SJCRH30 (cell line): ENCODE results near the gene HLA-DQB1. TPM values are rescaled to one million over a fixed set of nuclear protein-coding genes. Genes with fewer than 3 reads are reported as not detected.
"Not testable (repeated sequence)": the region's sequence is repeated elsewhere in the genome, so short reads cannot be mapped to it uniquely, and the experiment has no call there.

ENCODE experiments used
- DNase-seq, 2 experiments: peaks; one replicate each; pipeline ENCODE4 v3.0.0-alpha.2; 2015 to 2020
- H3K27ac ChIP-seq: fragments of 250-450 bp; sonication (Bioruptor Pico); 2 replicates; pipeline ENCODE4 v1.5.1; 2020; ENCODE audit warnings: mild to moderate bottlenecking, moderate library complexity
- H3K27me3 ChIP-seq: fragments of 250-450 bp; sonication (Bioruptor Pico); 2 replicates; pipeline ENCODE4 v1.5.1; 2020; ENCODE audit warnings: mild to moderate bottlenecking, moderate library complexity
- H3K36me3 ChIP-seq: fragments of 250-450 bp; sonication (Bioruptor Pico); 2 replicates; pipeline ENCODE4 v1.5.1; 2020; ENCODE audit warnings: mild to moderate bottlenecking, moderate library complexity
- H3K4me1 ChIP-seq: fragments of 250-450 bp; sonication (Bioruptor Pico); 2 replicates; pipeline ENCODE4 v1.5.1; 2020; ENCODE audit warnings: mild to moderate bottlenecking, moderate library complexity
- H3K4me3 ChIP-seq: fragments of 250-450 bp; sonication (Bioruptor Pico); 2 replicates; pipeline ENCODE4 v1.5.1; 2020; ENCODE audit warnings: mild to moderate bottlenecking, moderate library complexity
- H3K9me3 ChIP-seq: fragments of 250-450 bp; sonication (Bioruptor Pico); replicated peaks from 2 replicates; pipeline ENCODE4 v1.5.1; 2020; ENCODE audit warnings: mild to moderate bottlenecking, moderate library complexity
- total RNA-seq: library from RNA; depleted of rRNA; stranded (reverse); fragments of >200 nt; shearing (Covaris generic); gene quantifications from 2 replicates; pipeline ENCODE4 v1.2.3, GENCODE V29; 2014

Gene HLA-DQB1
- total RNA-seq, 1 experiment from 2014 or later, result not detected

DNA sequence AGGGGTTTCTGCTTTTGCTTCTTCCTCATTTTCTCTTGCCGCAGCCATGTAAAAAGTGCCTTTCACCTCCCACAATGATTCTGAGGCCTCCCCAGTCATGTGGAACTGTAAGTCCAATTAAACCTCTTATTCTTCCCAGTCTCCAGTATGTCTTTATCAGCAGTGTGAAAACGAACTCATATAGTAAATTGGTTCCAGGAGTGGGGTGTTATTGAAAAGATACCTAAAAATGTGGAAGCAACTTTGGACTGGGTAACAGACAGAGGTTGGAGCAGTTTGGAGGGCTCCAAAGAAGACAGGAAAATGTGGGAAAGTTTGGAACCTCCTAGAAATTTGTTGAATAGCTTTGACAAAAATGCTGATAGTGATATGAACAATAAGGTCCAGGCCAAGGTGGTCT is 5.5 kb upstream of the HLA-DQB1 start:
- not testable (repeated sequence) for H3K27ac ChIP-seq, H3K36me3 ChIP-seq, H3K4me1 ChIP-seq, H3K9me3 ChIP-seq, H3K27me3 ChIP-seq, DNase-seq, H3K4me3 ChIP-seq

DNA sequence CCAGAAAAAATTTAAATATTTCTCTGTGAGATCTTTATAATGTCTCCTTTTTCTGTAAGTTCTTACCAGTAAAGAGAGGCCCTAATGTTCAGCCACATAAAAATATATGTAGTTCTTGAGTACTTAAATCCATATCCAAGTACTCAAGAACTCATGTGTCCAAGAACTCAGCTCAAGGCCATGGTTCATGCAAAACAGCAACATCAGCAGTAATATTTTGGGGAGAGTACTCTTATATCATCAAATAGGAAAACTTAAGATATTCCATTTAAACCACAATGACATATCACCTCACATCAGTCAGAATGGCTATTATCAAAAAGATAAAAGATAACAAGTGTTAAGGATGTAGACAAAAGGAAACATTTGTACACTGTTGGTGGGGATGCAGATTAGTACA is 3.4 kb upstream of the HLA-DQB1 start:
- no peak for DNase-seq
- H3K36me3 ChIP-seq, result no peaks in the 10 kb centered on the region
- no peak overlapping the region for H3K27ac ChIP-seq
- no peaks in the 10 kb centered on the region for H3K9me3 ChIP-seq
- no peaks in the 10 kb centered on the region for H3K4me1 ChIP-seq
- H3K27me3 ChIP-seq, result no peaks in the 10 kb centered on the region
- no peak overlapping the region for H3K4me3 ChIP-seq

DNA sequence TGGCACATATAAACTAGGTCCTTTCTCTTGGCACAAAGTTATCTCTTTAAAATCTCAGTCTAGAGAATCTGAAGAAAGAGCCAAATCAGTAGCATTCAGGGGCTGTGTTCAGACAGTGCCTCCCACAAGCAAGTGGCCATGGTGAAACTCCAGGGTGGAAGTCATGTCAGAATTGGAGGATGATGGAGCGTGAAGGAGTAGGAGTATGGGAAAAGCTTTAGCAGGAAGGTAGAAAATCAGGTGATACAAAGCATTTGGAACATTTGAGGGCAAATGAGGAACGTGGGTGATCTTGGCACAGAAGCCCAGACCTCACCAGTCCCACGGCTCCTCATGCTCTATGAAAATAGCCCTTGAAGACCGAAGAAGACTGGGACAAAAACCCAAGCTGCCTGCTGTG is 2.8 kb upstream of the HLA-DQB1 start:
- Histone ChIP-seq H3K4me1 (no peaks in the 10 kb centered on the region), H3K36me3 (no peaks in the 10 kb centered on the region), H3K9me3 (no peaks in the 10 kb centered on the region), H3K4me3 (no peak overlapping the region), H3K27me3 (no peaks in the 10 kb centered on the region), H3K27ac (no peak overlapping the region)
- DNase-seq, result no peak

DNA sequence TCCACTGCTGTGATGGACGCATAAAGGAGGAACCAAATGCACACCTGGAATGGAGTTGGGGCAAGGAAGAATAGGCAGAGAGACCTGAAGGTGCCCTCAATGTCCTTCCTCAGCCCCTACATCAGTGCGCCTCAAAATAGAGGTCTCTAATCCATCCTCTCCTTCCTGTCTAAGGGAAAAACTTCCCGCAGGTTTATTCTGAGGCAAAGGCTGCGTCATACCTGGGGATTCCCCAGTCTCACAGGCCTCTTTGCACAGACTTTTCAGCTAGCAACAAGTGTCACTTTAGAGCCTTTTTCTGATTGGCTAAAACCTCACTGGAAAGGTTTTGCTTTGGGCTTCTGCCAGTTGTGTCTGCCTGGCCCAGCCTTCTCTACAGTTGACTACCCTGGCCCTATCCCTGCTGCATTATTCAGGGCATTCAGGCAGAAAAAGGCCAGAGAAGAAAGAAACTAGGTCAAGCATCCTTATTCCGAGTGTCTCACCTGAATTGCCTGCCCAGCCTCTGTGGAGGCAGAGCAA is 1.8 kb upstream of the HLA-DQB1 start:
- no peaks in the 10 kb centered on the region for H3K36me3 ChIP-seq
- H3K9me3 ChIP-seq, result no peaks in the 10 kb centered on the region
- H3K4me3 ChIP-seq, result no peak overlapping the region
- no peak overlapping the region for H3K27ac ChIP-seq
- no peaks in the 10 kb centered on the region for H3K4me1 ChIP-seq
- no peak for DNase-seq
- H3K27me3 ChIP-seq, result no peaks in the 10 kb centered on the region

DNA sequence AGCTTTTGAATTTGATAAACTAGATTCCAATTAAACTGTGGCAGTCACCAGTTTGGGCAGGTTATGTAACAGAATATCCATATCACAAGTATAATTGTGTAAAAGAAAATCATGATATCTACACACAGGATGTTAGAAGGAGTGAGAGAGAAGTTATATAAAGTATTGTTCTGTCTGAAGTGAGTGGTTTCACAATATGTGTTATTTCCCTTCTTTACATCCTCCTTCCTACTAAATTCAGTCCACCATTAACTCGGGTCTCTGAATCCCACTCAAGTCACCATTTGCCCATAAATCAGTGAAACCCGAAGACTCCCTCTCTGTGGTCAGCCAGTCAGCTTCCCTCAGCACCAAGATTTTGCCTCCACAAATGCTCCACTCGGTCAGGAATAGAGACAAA is 796 bp downstream of the HLA-DQB1 start:
- DNase-seq, result no peak
- Histone ChIP-seq H3K27ac (no peak overlapping the region), H3K27me3 (no peaks in the 10 kb centered on the region), H3K9me3 (no peaks in the 10 kb centered on the region), H3K4me1 (no peaks in the 10 kb centered on the region), H3K4me3 (no peak overlapping the region), H3K36me3 (no peaks in the 10 kb centered on the region)

DNA sequence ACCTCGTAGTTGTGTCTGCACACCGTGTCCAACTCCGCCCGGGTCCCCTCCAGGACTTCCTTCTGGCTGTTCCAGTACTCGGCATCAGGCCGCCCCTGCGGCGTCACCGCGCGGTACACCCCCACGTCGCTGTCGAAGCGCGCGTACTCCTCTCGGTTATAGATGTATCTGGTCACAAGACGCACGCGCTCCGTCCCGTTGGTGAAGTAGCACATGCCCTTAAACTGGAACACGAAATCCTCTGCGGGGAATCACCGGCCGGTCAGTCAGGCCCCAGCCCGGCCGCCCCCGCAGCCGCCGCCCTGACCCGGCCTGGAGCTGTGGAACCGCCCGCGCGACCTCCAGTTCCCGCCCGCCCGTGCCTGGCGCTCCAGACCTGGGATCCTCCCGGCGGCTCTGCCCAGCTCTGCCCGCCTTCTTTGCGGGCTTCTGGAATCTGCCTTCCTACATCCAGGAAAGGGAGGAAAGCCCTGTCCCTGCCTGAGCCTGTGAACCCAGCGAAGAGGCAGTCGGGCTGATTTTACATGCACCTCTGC is 1.6 kb downstream of the HLA-DQB1 start:
- Histone ChIP-seq H3K4me3 (no peak overlapping the region), H3K9me3 (no peaks in the 10 kb centered on the region), H3K36me3 (no peaks in the 10 kb centered on the region), H3K4me1 (no peaks in the 10 kb centered on the region), H3K27ac (no peak overlapping the region), H3K27me3 (no peaks in the 10 kb centered on the region)
- DNase-seq, result no peak

DNA sequence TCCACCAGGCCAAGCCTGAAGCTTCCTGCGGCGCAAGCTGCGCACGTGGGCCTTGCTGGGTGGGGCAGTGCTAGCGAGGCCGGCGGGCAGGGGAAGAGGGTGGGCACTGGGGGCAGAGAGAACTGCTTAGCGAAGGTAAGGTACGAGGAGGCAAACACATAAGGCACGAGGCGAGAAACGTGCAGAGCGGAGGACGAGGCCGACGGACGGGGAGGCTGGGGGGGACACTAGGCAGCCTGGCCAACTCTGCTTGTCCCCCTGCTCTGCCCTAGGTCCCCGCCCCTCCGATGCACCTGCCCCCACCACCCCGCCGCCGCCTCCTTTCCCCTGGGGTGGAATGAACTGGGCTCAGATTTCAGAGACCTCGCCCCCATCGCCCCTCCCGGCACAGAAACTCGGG is 2.1 kb downstream of the HLA-DQB1 start:
- no peaks in the 10 kb centered on the region for H3K36me3 ChIP-seq
- no peaks in the 10 kb centered on the region for H3K4me1 ChIP-seq
- H3K4me3 ChIP-seq, result no peak overlapping the region
- no peak overlapping the region for H3K27ac ChIP-seq
- H3K27me3 ChIP-seq, result no peaks in the 10 kb centered on the region
- no peaks in the 10 kb centered on the region for H3K9me3 ChIP-seq
- no peak for DNase-seq

DNA sequence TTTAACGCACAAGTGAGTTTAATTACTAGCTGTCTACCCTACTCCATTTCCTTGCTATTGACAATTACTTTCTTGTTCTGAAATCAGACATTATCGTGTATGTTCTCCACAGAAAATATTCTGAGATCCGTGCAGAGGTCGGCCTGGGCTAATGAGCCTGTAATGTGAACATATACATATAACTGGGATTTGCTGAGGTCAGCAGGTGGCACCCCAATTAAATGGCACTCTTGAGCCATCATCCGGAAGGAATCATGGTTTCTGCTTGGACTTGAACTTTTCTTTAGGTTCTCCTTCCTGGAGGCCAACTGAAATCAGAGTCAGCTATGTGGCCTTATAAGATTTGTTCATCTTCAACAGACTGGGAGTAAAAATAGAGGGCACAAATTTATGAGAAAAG is 3.6 kb downstream of the HLA-DQB1 start:
- H3K36me3 ChIP-seq, result no peaks in the 10 kb centered on the region
- H3K27ac ChIP-seq, result no peak overlapping the region
- no peak for DNase-seq
- H3K9me3 ChIP-seq, result no peaks in the 10 kb centered on the region
- no peaks in the 10 kb centered on the region for H3K27me3 ChIP-seq
- no peak overlapping the region for H3K4me3 ChIP-seq
- no peaks in the 10 kb centered on the region for H3K4me1 ChIP-seq

DNA sequence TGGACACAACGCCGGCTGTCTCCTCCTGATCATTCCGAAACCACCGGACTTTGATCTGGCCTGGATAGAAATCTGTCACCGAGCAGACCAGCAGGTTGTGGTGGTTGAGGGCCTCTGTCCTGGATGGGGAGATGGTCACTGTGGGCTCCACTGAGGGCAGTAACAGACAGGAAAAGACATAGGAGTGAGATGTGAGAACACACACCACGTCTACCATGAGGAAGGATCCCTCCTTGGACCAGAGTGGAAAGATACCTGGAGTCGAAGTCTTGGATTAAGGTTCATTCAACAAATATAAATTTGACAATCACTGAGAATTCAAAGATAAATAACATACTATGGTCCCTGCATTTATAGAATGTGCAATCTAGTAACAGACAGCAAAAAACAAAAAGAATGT is 4.4 kb downstream of the HLA-DQB1 start:
- no peaks in the 10 kb centered on the region for H3K36me3 ChIP-seq
- no peak overlapping the region for H3K4me3 ChIP-seq

DNA sequence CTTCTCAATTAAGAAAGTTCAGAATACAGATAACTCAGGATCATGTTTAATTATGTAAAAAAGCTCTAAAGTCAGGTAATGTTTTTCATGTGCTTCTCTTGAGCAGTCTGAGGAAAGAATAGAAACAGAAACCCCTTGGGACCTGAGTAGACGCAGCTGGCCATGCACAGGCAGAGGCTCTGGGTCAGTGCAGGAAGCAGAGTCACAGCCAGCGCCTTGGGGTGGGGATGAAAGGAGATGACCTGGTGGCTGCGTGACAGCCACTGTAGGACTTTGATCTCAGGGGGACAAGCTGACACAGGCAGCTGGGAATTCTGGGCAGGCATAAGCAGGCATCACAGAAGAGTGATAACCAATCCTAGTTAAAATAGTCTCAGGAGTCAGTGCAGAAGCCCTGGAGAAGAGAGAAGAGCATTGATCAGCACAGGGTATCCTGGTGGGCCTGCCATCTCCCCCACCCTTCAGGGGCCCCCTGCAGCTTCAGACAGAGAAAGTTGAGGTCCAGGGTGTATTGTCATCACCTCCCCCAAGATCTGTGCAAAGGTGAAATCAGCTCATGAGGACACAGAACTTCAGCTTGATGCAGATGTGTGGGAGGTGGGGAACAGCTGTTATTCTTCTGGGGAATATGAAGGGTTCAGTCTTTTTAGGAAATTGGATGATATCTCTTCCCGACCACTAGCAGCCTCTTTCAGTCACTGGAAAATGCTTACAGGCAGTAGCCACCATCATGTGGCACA is 6.4 kb downstream of the HLA-DQB1 start:
- DNase-seq, result no peak
- no peak overlapping the region for H3K4me3 ChIP-seq
- H3K4me1 ChIP-seq, result no peaks in the 10 kb centered on the region
- no peaks in the 10 kb centered on the region for H3K27me3 ChIP-seq
- H3K9me3 ChIP-seq, result no peaks in the 10 kb centered on the region
- H3K27ac ChIP-seq, result no peak overlapping the region
- H3K36me3 ChIP-seq, result no peaks in the 10 kb centered on the region

More for the DNA sequence above, 4.4 kb downstream of the HLA-DQB1 start:
- H3K27me3 ChIP-seq, result no peaks in the 10 kb centered on the region
- H3K4me1 ChIP-seq, result no peaks in the 10 kb centered on the region
- H3K9me3 ChIP-seq, result no peaks in the 10 kb centered on the region
- DNase-seq, result no peak
- H3K27ac ChIP-seq, result no peak overlapping the region

DNA sequence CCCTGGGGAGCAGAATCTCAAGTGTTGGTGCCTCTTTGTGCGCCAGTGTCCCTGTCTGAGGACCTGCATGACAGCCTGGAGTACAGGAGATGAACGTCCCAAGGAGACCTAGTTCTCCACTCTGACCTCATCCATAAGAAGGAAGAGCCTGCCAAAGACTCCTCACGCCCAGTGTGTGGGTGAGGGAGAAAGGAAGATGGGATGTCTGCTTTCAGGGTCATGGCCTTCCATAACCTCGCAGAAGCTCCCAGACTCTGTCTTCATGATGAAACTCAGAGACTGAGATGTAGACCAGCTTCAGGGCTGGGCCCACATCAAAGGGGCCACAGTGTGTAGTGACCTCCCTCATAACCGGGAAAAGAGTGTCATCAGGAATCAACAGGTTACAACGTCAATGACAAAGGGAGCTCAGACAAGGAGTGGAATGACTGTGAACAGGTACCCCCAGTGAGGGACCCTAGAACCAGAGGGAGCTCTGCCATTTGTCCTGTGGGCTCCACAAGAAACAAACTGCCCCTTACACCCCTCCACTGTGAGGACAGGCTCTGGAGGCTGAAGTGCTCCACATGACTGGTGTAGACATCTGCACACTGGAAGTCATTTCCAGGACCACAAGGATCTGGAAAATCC is 8.1 kb downstream of the HLA-DQB1 start:
- no peaks in the 10 kb centered on the region for H3K9me3 ChIP-seq
- no peaks in the 10 kb centered on the region for H3K27me3 ChIP-seq
- no peaks in the 10 kb centered on the region for H3K36me3 ChIP-seq
- no peak overlapping the region for H3K27ac ChIP-seq
- H3K4me1 ChIP-seq, result no peaks in the 10 kb centered on the region
- DNase-seq, result no peak
- no peak overlapping the region for H3K4me3 ChIP-seq

DNA sequence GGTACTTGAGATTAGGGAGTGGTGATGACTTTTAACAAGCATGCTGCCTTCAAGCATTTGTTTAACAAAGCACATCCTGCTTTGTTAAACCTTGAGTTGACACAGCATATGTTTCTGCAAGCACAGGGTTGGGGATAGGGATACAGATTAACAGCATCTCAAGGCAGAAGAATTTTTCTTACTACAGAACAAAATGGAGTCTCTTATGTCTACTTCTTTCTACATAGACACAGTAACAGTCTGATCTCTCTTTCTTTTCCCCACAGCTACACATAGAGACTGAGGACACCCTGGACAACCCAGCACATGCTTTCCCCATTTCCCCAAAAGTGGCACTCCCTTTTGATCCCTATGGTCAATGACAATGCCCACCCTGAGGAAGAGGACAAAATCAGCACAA is 8.6 kb downstream of the HLA-DQB1 start:
- not testable (repeated sequence) for H3K36me3 ChIP-seq, H3K4me1 ChIP-seq, H3K9me3 ChIP-seq, H3K27me3 ChIP-seq, H3K27ac ChIP-seq, H3K4me3 ChIP-seq, DNase-seq

DNA sequence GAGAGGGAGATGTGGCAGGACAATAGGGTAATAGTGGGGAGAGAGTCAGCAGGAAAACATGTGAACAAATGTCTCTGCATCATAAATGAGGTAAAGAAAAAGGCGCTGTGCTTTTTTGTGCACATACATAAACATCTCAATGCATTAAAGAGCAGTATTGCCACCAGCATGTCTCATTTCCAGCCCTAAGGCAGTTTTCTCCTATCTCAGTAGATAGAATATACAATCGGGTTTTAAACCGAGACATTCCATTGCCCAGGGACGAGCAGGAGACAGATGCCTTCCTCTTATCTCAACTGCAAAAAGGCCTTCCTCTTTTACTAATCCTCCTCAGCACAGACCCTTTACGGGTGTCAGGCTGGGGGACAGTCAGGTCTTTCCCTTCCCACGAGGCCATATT is 9.1 kb downstream of the HLA-DQB1 start:
- not testable (repeated sequence) for H3K27ac ChIP-seq, H3K27me3 ChIP-seq, H3K4me1 ChIP-seq, H3K4me3 ChIP-seq, H3K36me3 ChIP-seq, DNase-seq, H3K9me3 ChIP-seq

DNA sequence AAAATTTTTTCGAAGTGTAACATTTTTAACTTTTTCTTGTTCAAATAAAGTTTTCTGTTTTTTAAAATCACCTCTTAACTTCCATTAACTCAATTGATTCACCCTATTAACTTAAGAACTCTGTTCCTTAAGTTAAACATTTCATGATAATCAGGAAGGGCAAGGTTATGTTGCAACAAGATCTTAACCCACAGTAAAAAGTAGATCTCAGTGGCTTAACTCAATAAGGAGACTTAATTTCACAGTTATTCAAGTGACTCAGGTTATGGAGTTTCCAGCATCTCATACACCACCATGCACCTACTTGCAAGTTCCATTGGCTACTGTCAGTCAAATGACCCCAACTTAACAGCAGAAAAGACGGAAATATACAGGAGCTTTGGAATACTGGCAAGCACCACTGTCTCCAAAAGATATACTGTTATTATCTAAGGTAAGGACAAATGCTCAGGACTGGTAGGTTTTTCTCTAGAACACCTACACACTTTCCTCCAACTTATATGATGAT is 11.2 kb downstream of the HLA-DQB1 start:
- Histone ChIP-seq H3K4me3 (no peak overlapping the region), H3K36me3 (no peaks in the 10 kb centered on the region), H3K4me1 (no peaks in the 10 kb centered on the region), H3K27me3 (no peaks in the 10 kb centered on the region), H3K27ac (no peak overlapping the region), H3K9me3 (no peaks in the 10 kb centered on the region)
- no peak for DNase-seq

DNA sequence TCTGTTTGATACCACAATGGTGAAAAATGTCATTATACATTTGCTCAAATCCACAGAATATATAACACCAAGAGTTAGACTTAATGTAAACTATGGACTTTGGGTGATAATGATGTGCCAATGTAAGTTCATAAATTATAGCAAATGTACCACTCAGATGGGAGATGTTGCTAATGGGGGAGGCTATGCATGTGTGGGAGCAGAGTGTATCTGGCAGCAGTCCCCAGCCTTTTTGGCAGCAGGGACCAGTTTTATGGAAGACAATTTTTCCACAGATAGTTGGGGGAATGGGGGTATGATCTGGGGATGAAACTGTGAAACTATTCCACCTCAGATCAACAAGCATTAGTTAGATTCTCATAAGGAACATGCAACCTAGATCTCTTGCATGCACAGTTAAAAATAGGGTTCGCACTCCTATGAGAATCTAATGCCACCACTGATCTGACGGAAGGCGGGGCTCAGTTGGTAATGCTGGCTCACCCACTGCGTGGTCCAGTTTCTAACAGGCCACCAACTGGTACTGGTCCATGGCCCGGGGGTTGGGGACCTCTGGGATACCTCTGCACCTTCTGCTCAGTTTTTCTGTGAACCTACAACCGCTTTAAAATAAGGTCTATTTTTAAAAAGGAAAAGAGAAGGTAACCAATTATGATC is 21.3 kb downstream of the HLA-DQB1 start:
- Histone ChIP-seq H3K27ac (no peak overlapping the region), H3K4me3 (no peak overlapping the region), H3K36me3 (no peaks in the 10 kb centered on the region), H3K9me3 (no peaks in the 10 kb centered on the region), H3K27me3 (no peaks in the 10 kb centered on the region), H3K4me1 (no peaks in the 10 kb centered on the region)
- DNase-seq, result no peak
